ENCODE results near the gene CLBA1. TPM values are rescaled to one million over a fixed set of nuclear protein-coding genes. Genes with fewer than 3 reads are reported as not detected.
A peak's percentile ranks its signal among the peaks of the same experiment; 100 is the strongest.
"Not testable (repeated sequence)": the region's sequence is repeated elsewhere in the genome, so short reads cannot be mapped to it uniquely, and the experiment has no call there.

CLBA1 gene
- total RNA-seq, 1 donor from 2014 or later = 4.5 TPM

DNA sequence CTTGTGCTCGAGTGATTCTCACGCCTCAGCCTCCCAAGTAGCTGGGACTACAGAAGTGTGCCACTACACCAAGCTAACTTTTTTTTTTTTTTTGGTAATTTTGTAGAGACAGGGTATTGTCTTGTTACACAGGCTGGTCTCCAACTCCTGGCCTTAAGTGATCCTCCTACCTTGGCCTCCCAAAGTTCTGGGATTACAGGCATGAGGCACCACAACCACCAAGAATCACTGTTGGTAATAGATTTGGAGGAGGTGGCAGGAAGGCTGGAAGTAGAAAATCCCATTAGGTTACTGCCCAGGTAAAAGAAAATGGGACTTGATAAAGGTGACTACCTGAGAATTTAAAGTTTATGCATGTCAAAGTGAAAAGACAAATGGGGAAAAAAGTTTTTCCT, 36.7 kb downstream of the CLBA1 start:
- no peak for DNase-seq (ENCODE audit: low read depth)
- peak overlapping the region; percentile 93 for H3K4me3 ChIP-seq (ENCODE audit: low read depth, low read length)
- TF ChIP-seq, protein P1, sequence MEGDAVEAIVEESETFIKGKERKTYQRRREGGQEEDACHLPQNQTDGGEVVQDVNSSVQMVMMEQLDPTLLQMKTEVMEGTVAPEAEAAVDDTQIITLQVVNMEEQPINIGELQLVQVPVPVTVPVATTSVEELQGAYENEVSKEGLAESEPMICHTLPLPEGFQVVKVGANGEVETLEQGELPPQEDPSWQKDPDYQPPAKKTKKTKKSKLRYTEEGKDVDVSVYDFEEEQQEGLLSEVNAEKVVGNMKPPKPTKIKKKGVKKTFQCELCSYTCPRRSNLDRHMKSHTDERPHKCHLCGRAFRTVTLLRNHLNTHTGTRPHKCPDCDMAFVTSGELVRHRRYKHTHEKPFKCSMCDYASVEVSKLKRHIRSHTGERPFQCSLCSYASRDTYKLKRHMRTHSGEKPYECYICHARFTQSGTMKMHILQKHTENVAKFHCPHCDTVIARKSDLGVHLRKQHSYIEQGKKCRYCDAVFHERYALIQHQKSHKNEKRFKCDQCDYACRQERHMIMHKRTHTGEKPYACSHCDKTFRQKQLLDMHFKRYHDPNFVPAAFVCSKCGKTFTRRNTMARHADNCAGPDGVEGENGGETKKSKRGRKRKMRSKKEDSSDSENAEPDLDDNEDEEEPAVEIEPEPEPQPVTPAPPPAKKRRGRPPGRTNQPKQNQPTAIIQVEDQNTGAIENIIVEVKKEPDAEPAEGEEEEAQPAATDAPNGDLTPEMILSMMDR (conservative IDR thresholded peaks at IDR 0.05; ENCODE audit: low read depth, low read length) = no peak

DNA sequence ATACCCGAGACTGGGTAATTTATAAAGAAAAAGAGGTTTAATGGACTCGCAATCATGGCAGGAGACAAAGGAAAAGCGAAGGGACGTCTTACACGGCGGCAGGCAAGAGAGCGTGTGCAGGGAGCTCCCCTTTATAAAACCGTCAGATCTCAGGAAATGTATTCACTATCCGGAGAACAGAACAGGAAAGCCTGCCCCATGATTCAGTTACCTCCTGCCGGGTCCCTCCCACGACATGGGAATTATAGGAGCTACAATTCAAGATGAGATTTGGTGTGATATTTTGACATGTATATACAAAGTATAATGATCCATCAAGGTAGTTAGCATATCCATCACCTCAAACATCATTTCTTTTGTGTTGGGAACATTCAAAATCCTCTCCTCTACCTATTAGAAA, 37.6 kb downstream of the CLBA1 start:
- TF ChIP-seq, protein P1 (conservative IDR thresholded peaks at IDR 0.05; ENCODE audit: low read depth, low read length) = no peak
- no peak overlapping the region for H3K4me3 ChIP-seq (ENCODE audit: low read depth, low read length)
- no peak for DNase-seq (ENCODE audit: low read depth)

DNA sequence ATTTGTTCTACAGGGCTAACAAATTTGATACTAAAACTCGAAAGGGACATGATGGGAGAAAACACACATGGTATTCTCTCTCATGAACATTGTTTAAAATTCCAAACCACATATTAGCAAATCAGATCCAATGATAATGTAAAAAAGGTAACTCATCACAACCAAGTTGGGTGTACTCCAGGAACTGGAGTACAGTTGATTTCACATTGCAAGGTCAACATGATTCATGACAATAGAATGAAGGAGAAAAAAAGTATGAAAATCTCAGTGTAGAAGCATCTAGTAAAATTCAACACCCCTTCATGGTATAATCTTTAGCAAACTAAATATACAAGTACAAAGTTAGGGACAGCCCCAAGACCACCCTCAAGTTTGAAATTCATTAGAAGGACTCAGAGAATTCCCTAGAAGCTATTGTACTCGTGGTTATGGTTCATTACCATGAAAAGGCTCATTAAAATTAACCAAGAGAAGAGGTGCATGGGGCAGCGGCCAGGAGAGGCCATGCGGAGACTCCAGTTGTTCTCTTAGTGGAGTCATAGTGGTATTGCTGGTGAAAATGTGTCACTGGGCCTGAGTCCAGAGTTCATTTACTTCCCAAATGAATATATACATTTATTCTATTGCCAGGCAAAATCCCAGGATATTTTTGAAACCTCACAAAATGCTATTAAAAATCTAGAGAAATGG, 38.3 kb downstream of the CLBA1 start:
- H3K4me3 ChIP-seq (ENCODE audit: low read depth, low read length) = no peak overlapping the region
- TF ChIP-seq, protein P1 (conservative IDR thresholded peaks at IDR 0.05; ENCODE audit: low read depth, low read length) = peak; percentile 3
- peak; percentile 74 for DNase-seq (ENCODE audit: low read depth)

DNA sequence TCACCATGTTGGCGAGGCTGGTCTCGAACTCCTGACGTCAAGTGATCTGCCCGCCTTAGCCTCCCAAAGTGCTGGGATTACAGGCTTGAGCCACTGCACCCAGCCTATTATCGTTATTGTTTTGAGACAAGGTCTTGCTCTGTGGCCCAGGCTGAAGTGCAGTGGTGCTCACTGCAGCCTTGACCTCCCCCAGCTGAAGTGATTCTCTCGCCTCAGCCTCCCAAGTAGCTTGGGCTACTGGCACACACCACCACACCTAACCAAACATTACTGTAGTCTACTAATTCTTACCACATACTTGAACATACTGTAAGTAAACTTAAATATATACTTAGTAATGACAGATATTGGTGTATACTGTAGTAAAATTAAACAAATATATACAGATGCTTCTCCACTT, 39.8 kb downstream of the CLBA1 start:
- TF ChIP-seq, protein P1 (conservative IDR thresholded peaks at IDR 0.05; ENCODE audit: low read depth, low read length) = no peak
- no peak for DNase-seq (ENCODE audit: low read depth)
- no peak overlapping the region for H3K4me3 ChIP-seq (ENCODE audit: low read depth, low read length)

DNA sequence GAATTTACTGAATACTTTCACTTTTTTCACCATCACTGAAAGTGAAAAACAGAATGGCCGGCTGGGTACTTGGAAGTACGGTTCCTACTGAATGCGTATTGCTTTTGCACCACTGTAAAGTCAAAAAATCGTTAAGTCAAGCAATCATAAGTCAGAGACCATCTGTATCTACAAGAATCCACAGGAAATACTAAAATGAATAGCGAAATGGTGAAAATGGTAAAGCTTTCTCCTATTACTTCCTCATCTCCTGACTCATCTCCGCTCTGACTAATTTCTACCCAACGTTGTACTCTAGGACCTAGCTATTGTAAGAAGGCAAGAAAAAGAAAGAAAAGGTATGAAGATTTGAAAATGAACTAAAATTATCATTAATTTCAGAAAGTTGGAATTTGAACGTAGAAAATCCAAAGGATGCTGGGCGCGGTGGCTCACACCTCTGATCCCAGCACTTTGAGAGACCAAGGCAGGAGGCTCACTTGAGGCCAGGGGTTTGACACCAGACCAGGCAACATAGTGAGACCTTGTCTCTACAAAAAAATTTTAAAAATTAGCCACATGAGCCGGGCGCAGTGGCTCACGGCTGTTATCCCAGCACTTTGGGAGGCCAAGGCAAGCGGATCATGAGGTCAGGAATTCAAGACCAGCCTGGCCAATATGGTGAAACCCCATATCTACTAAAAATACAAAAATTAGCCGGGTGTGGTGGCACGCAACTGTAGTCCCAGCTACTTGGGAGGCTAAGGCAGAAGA, 40.6 kb downstream of the CLBA1 start:
- TF ChIP-seq, protein P1 (conservative IDR thresholded peaks at IDR 0.05; ENCODE audit: low read depth, low read length) = no peak
- no peak overlapping the region for H3K4me3 ChIP-seq (ENCODE audit: low read depth, low read length)
- no peak for DNase-seq (ENCODE audit: low read depth)

DNA sequence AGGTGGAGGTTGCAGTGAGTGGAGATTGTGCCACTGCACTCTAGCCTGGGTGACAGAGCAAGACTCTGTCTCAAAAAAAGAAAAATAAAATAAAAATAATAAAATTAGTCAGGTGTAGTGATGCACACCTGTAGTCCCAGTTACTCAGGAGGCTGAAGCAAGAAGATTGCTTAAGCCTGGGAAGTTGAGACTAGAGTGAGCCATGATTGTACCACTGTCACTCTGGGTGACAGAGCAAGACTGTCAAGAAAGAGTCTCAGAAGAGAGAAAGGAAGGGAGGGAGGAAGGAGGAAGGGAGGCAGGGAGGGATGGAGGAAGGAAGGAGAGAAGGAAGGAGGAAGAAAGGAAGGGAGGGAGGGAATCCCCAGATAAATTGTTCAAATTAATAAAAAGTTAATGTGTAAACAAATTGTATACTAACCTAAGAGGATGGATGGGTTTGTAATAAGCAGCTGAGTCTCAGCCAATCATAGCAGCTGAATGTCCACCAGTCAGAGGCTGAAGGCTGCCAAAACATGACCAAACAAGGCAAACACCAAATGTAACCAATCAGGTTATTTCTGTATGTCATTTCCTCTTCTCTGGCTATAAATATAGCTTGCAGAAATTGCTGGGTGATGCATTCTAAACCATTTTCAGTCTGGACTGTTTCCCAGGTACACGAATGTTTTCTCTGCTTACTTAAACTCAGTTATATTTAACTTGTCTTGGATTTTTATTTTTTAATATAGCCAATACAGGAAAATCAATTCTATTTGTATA, 41.4 kb downstream of the CLBA1 start:
- DNase-seq (ENCODE audit: low read depth) = no peak
- TF ChIP-seq, protein P1 (conservative IDR thresholded peaks at IDR 0.05; ENCODE audit: low read depth, low read length) = no peak
- H3K4me3 ChIP-seq (ENCODE audit: low read depth, low read length) = no peak overlapping the region

DNA sequence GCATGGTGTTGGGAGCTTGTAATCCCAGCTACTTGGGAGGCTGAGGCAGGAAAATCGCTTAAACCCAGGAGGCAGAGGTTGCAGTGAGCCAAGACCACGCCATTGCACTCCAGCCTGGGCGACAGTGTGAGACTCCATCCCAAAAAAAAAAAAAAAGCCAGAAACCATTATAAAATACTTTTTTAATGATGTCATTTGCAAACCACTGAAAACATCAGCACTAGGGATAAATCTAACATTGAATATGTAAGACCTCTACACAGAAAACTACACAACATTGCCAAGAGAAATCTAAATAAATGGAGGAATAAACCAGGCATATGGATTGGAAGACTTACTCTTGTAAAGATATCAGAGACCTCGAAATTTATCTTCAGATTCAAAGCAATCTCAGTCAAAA, 42.1 kb downstream of the CLBA1 start:
- not testable (repeated sequence) for DNase-seq (ENCODE audit: low read depth); H3K4me3 ChIP-seq (ENCODE audit: low read depth, low read length)

All from epithelial cell of proximal tubule (primary cell).